ENCODE data around the gene TSBP1.

TSBP1 gene, protein sequence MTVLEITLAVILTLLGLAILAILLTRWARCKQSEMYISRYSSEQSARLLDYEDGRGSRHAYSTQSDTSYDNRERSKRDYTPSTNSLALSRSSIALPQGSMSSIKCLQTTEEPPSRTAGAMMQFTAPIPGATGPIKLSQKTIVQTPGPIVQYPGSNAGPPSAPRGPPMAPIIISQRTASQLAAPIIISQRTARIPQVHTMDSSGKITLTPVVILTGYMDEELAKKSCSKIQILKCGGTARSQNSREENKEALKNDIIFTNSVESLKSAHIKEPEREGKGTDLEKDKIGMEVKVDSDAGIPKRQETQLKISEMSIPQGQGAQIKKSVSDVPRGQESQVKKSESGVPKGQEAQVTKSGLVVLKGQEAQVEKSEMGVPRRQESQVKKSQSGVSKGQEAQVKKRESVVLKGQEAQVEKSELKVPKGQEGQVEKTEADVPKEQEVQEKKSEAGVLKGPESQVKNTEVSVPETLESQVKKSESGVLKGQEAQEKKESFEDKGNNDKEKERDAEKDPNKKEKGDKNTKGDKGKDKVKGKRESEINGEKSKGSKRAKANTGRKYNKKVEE

DNA sequence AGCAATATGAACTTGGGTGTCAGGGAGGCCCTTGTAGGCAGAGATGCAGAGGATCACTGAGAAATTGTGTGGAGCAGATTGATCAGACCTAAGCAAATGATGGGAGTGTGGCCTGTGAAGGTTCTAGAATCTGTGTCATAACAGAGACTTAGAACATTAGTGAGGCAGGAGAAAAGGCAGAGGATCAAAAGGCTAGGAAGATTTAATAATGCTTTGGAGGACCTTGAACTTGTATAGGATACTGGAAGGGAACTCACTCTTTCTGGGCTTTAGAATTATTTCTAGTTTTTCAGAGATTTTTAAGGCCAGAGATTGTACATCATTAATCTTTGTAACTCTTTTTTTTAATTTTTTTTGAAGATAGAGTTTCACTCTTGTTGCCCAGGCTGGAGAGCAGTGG lies at the start of gene TSBP1:
TSS of gene TSBP1 (minus strand) at position 101 of the 400 bp plus-strand sequence. CDS start 197 bp downstream, outside the sequence.
- DNase-seq = no peak

DNA sequence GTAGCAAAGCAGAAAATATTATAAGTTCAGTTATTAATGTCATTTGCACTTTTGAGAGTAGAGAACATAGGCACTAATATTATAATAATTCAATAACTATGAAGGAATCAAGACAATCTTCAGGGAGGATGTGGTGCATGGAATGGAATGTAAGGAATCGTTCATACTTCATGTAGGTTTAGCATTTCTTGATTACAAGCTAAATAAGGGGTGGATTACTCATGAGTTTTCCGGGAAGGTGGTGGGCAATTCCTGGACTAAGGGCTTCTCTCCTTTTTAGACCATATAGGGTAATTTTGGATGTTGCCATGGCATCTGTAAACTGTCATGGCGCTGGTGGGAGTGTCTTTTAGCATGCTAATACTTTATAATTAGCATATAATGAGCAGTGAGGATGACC lies 44.3 kb upstream of the TSBP1 start:
- DNase-seq = no peak

DNA sequence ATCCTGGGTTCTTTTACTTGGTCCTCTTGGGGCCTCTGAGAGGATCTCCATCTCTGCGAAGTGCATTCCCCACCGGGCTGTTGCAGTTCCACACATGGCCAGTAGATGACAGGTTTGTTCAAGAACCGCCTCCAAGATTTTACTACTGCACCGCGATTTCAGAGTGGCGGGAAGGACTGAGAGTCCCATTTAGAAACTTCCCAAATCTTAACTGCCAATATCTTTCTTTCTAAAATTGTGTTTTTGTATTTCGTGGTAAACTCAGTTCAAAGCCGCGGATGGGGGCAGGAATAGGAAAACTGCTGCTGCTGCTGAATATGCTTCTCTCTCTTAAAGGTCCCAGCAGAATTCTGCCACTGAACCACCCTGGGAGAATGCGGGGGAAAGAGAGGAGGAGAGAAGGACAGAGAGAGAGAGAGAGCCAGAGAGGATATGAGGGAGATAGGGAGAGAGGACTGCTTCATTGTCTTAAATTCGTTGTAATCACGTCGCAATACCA lies 43.9 kb upstream of the TSBP1 start:
- peak; percentile 80 for DNase-seq

DNA sequence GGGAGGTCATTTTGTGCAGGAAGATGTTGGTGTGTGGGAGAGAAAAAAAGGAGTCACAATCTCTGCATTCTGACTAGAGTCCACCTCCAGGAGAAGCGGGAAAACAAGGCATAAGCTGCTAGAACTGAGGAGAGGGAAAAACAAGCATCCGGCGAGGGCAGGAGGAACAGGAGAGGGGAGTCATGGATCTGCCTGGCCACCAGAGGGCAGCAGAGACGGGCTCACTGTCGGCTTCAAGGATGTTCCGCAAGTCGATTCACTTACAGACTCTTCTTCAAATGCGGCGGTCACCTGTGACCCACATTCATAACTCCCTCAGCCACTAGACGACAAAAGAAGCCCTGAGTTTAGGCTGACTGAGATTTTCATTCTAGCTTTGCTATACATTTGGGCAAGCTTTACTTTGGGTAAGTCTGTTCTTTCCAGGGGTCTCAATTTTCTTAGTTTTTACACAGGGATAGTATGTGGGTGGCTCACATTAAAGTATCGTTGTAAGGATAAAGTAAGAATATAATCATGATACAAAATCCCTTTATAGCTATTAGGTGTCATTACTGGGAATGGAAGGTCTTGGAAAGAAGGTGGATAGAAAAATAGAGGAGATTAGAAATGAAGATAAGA lies 41.8 kb upstream of the TSBP1 start:
- DNase-seq = peak; percentile 88

DNA sequence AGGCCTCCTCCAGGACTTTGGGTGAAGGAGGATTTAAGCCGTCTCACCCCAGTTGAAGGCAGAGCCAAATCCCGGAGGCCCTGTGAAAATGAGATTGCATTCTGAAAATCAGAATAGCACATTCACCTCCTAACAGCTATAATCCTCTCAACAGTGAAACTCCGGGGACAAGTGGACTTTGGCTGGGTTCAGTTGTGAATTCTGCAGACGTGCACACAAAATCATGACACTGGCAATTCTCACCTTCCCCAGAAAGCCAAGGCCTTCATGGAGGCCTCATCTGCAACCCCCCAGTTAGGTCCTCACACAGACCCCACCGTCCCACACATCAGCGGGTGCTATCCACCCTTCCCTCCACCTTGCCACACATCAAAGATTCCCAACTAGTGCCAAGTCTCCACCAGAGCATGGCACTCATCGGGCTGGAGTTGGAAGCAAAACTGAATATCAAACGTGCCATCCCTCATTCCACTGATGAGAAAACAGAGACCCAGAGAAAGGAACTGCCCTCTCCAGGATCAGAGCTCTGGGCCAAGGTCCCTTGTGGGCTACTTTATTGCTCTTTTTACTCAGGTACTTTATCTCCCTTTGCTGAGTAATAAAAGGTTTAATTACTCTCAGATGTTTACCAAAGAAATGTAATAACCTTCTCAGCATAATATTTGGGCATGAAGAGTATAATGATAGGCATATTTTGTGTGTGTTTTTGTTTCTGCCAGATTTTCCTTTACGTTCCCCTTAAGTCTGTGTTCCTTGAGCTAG lies 40.0 kb upstream of the TSBP1 start:
- no peak for DNase-seq

DNA sequence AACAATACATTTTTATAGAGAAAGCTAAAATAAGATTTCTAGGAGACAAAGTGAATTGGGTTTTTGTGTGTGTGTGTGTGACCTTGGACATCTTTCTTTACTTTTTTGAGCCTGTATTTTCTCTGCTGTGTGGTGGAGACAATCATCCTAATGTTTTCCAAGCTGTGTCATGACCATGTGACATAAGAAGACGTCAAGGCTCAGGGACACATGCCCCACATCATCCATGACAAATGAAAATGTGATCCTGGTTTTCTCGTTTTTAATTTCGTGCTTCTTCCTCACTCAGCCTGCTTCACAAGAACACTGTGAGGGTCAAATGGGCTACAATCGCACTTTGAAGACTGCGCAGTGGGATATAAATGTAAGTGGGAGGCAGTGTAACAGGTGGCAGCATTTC lies 39.2 kb upstream of the TSBP1 start:
- DNase-seq = no peak

DNA sequence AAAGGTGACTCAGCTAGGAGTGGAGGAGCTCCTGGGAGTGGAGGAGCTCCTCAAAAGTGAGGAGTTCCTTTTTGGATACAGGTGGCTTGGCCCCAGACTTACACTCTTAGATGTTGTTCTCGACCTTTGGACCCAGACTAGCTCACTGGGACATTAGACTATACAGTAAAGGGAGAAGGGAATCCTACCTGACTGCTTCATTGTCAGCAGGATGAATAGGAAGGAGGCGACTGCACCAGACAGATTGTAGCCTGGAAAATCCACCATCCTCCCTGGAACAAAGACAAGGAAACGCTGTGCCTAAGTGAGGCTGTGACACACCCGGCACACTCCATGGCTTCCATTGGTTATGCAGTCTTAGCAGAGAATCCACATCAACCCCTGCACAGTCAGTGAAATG lies 35.2 kb upstream of the TSBP1 start, which contains the start of gene BTNL2:
TSS of gene BTNL2 (minus strand) at position 325 of the 400 bp plus-strand sequence. CDS start at position 267, 58 bp downstream.
- no peak for DNase-seq

DNA sequence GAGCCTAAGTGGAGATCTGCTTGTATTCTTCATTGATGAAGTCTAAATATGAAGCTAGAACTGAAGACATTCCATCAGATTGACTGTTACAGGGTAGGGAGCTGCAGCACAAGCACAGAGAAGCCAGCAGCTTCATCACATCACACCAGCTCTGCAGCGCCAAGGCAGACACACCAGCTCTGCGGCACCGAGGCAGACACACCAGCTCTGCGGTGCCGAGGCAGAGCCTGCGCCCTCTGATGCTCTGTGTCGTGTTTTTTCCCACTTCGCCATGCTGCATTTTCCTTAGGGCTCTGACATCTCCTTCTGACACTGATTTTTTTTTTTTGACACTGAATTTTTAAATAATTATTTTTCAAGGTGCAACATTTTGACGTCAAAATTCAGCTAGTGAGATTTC lies 34.5 kb upstream of the TSBP1 start:
- DNase-seq = no peak

DNA sequence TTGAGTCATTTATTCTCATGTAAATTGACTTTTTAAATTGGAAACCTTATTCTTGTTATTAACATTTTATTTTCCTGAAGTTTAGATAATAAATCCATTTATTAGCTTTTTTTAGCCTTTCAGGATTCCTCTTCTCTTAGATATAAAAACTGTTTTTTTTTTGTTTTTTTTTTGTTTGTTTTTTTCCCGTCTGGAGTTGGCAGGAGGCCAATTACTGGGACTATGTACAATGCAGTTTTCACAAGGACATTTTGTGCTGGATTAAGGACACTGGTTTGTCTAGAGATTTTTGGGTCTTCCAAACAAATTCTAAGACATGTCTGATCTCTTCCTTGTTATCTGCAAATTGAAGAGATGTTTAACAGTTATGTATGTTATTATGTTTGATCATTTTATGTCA lies 34.0 kb upstream of the TSBP1 start:
- DNase-seq = no peak

DNA sequence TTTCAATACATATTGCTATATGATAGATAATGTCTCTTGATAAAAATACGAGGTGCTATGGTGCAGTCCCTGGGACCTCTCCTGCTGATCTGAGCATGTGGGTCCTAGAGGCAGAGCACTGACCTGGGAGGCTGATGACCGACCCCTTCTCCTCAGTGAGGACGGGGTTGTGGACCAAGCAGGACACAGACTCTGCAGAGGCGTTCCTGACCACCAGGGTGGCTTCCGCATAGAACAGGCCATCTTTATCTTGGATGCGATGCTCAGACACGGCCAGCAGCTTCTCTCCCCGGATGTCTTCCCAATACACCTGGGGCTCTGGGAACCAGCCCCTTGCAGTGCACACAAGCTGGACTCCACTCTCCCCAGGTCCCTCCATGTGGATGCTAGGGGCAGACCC lies 31.1 kb upstream of the TSBP1 start:
- no peak for DNase-seq

DNA sequence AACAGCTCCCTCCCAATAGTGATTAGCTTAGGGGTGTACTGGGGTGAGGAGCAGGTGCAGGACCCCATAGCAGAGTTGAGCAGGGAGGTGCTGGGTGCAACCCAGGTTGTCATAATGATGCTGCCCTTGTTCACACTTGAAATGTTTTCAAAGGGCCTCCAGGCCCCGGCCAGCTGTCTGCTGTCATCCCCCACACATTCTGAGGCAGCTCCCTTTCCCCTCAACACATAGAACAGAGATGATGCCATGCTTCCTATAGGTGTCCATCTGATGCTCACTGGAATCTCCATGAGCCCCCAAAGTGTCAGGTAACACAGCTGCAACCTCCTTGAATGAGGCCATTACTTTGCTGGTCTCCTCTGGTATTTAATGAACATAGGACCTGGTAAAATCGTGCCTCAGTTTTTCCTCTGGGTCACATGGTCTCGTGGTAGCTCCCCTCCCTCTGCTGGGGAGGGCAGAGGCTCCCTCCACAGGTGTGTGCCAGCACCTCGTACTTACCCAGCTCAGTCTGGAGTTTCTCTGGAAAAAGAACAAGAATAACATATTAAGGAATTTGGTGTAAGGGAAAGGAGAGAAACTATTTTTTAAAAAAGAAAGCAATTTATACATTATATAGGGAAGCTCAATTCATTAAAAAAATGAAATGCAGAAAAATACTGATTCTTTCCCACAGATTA lies 29.7 kb upstream of the TSBP1 start:
- no peak for DNase-seq

DNA sequence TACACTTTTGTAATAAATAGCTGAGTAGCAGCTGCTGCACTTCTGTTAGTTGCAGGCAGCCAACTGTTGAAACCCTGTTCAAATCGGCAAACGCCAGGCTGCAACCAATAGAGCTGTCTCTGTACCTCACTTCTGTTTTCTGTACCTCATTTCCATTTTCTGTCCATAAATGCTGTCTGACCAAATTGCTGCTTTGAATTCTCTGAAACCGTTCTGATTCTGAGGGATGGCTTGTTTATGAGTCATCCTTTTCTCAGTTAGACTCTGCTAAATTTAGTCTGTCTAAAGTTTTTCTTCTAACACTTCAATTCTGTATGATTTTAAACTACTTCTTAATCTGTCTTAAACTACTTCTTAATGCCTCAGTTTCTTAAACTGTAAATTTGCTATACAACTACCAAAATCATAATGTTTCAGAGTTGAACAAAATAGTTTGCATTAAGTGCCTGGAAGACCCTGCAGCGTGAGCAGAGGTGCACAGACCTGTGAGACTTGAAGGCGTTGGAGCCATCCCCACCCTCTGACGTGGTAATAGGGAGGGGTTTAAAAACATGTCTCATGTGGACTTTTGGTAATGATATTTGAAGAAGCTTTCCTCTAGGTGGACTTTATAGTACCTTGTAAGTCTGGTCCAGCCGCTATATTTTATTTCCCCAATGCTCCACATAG lies 25.7 kb upstream of the TSBP1 start:
- no peak for DNase-seq

DNA sequence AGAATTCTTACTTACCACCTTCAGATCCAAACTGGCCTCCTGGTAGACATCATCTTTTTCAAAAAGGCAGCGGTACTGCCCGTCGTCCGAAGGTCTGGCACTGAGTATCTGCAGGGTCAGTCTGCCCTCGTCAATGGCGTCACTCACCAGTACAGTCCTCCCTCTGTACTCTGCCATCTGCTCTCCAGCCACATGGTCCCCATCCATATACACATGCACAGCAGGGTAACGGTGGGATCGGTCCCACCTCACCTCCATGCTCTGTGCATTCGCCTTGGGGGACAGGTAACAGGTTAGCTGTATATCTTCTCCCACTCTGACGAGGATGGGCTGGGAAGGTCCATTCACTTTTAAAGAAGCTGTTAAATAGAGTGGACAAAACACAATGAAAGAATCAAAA lies 24.3 kb upstream of the TSBP1 start:
- no peak for DNase-seq

DNA sequence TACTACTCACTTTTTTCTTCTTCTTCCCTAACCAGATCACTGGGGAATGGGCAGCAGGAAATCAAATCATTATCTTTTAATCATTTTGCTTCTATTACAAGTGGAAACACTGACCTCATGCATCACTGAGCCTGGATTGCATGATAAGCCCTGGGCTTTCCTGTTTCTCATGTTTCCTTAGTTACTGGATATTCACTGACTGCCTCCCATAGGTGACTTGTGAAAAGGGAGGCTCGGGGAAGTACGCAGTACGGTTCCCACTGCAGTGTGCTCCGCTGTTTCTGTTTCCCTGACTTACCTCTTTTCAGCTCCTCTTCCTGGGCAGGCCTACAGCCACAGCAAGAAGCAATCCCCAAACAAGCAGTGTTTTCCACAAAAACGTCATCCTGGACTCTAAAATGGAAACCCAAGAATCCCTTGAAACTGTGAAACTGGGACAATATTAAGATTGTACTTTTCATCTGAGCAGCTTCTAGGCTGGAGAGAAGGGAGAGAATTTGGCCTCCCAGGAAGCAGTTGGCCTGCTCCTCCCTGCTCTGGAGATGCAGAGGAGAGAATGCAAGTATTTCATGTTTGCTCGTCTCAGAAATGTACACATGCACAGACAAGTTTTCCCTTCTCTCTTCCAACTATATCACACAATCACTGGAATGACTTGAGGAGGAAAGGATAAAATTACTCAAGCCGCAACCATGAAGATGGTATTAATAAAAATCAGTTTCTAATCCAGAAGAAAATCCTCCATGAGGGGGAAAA lies 22.1 kb upstream of the TSBP1 start:
- no peak for DNase-seq

DNA sequence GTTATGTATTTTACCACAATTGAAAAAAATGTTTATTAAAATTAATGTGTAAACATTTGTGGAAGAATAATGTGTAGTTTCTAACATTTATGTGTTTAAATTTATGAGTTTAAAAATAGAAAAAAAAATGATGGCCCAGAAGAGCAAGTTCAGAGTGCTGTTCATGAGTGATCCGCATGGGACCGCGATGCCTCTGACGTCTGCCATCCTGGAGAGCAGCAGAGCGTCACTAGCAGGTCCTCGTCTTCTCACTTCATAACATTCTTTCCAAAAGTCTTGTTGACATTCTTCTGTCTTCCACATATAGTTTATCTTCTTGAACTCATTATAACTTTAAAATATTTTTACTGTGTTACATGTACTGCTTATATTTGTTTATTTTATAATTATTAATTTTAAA lies 19.8 kb upstream of the TSBP1 start:
- no peak for DNase-seq

DNA sequence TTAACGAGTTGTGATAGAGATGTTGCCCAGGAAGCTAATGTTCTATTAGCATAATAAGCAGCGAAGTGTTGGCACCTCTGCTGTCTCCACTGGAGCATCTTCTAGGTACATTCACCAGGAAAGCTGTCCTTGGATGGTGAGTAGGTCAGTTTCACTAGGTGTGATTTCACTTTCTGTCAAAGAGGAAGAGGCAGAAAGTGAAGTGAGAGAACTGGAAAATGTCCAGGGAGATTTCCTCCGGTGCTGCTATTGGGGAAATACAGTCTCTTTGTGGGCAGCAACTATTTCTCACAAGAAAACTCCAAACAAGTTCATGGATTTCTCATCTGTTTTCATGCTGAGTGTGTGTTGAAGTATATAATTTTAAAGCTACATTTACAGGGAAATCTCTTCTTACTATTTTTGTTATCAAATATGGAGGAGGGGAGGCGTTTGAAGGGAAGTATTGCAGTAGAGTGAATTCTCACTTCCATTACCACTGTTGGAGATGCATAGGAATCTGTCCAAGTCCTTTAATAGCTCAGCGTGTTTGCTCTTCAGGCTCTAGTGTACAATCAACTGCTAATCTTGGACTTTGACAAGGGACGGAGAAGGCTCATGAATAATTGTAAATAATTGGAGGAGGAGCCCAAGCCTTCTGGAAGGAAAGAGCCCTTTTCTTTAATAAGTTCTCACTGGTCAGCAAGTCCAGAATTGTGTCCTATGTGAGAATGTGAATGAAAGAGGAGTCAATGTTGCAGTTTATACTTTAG lies 16.1 kb upstream of the TSBP1 start:
- DNase-seq = no peak

DNA sequence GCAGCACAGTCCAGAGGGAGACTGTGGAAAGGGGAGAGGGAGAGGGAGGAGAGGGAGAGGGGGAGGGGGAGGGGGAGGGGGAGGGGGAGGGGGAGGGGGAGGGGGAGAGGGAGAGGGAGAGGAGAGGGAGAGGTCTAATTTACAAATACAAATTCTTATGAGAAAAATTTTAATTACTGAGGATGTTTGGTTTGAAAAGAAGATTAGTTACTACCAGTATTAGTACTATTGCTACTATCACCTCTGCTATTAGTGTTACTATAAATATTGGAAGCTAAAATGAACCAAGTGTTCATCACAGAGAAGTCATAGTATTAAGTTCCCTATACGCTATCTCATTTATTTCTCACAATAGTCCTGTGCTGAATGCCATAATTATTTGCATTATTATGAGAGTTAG lies 14.3 kb upstream of the TSBP1 start:
- no peak for DNase-seq

DNA sequence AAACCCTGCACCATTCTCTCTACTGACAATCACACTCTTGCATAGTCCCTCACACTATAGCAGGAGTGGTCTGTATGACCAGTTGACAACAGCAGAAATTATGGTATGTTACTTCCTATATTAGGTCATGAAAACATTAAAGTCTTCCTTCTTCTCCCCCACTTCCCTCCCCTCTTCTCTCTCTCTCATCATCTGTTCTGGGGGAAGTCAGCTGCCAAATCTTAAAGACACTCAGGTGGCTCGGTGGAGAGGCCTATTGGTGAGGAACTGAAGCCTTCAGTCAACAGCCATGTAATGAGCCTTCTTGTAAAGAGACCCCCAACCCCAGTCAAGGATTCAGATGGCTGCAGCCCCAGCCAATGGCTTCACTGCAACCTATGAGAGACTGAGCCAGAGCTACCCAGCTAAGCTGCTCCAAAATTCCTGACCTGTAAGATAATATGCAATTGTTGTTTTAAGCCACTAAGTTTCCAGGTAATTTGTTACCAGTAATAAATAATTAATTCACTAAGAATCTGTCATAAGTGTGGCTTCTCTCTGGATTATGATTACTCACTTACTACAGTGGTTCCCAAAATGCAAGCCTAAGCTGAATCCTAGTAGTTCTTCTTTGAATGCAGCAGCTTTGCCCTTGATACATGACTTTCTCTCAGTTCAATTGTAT lies 11.2 kb upstream of the TSBP1 start:
- DNase-seq = no peak

DNA sequence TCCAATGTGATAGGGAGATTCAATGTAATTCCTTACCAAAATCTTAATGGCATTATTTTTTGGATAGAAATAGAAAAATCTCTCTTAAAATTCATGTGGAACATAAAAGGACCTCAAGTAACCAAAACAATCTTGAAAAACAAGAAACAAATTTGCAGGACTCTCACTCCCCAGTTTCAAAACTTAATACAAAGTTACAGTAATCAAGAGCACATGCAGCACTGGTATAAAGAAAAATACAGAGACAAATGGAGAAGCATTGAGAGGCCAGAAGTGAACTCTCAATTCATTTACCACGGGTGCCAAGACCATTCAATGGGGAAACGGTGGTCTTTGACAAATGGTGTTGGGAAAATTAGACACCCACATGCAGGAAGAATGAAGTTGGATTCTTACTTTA lies 7.8 kb upstream of the TSBP1 start:
- no peak for DNase-seq

Data from right forelimb (tissue), 1 donor.